Activated naive CD8-positive, alpha-beta T cell treated with anti-CD3 and anti-CD28 coated beads, Interleukin-2, amount 10 ng/mL, durations not matched to agents 7 days and 5 days (primary cell): ENCODE data around the gene USP11. TPM values are rescaled to one million over a fixed set of nuclear protein-coding genes. Genes with fewer than 3 reads are reported as not detected.

ENCODE experiments used
- ATAC-seq: fragments of 150-1000 bp; cut with Tn5 transposase; one replicate; pipeline ENCODE4 v1.10.0; 2021; ENCODE audit warnings: low read depth, moderate library complexity
- POLR2A ChIA-PET: fragments of 350-600 bp; sonication (Branson Sonifier 250); formaldehyde crosslinking; loops from one replicate; lab custom pipeline; 2021; ENCODE audit warnings: antibody characterized with exemption; lab: Charles Lee
- DNase-seq: peaks from one replicate; pipeline ENCODE4 v3.0.0; 2021
- H3K27ac Mint-ChIP-seq: one replicate; pipeline ENCODE4 v1.8.0; 2022; ENCODE audit warnings: mild to moderate bottlenecking, mixed read lengths
- H3K27me3 Mint-ChIP-seq: one replicate; pipeline ENCODE4 v1.8.0; 2022; ENCODE audit warnings: mild to moderate bottlenecking, moderate library complexity, mixed read lengths
- H3K36me3 Mint-ChIP-seq: one replicate; pipeline ENCODE4 v1.8.0; 2021; ENCODE audit warnings: mild to moderate bottlenecking, mixed read lengths
- H3K4me1 Mint-ChIP-seq: one replicate; pipeline ENCODE4 v1.8.0; 2021; ENCODE audit warnings: mixed read lengths
- H3K4me3 Mint-ChIP-seq: one replicate; pipeline ENCODE4 v1.8.0; 2022; ENCODE audit warnings: mild to moderate bottlenecking, moderate library complexity, mixed read lengths
- H3K9me3 Mint-ChIP-seq: one replicate; pipeline ENCODE4 v1.8.0; 2021; ENCODE audit warnings: mixed read lengths
- total RNA-seq, 2 experiments: library from RNA; stranded (reverse); gene quantifications; one replicate each; pipeline ENCODE4 v1.2.3, GENCODE V29; 2021

USP11 gene
- total RNA-seq = 100 to 1,000 TPM; 101 TPM

DNA sequence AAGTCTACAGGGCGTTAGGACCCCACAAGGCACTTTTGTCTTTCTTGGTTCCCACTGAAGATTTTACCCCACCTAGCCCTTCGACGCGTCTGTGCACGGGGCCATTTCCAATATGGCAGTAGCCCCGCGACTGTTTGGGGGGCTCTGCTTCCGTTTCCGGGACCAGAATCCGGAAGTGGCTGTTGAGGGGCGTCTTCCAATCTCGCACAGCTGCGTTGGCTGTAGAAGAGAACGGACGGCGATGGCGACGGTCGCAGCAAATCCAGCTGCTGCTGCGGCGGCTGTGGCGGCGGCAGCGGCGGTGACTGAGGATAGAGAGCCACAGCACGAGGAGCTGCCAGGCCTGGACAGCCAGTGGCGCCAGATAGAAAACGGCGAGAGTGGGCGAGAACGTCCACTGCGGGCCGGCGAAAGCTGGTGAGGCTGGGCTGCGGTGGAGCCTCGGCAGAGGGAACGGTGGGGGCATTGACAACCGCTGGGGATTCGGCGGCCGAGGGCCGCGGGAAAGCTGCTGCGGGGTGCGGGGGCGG lies at the start of gene USP11:
Gene USP11, plus strand, starts transcription at position 207 of the 530 bp plus-strand sequence. Its CDS starts 35 bp downstream, at position 242.
- ATAC-seq (peak; percentile 44), DNase-seq (peak; percentile 67)
- Mint-ChIP-seq H3K4me1 (peaks cover 13% of the 10 kb centered on the region), H3K27ac (peak within 1 kb of the TSS; percentile 99), H3K4me3 (peak within 1 kb of the TSS; percentile 96), H3K36me3 (peaks cover 14% of the 10 kb centered on the region), H3K9me3 (no peaks in the 10 kb centered on the region), H3K27me3 (no peaks in the 10 kb centered on the region)
- POLR2A ChIA-PET = interaction anchor here (0.6 to 3.4 kb wide), 12 partner anchors 13 to 416 kb away, joined by 3 to 49 read pairs (median 4); partner anchors contain the start of genes CDK16, NDUFB11 and RBM10

DNA sequence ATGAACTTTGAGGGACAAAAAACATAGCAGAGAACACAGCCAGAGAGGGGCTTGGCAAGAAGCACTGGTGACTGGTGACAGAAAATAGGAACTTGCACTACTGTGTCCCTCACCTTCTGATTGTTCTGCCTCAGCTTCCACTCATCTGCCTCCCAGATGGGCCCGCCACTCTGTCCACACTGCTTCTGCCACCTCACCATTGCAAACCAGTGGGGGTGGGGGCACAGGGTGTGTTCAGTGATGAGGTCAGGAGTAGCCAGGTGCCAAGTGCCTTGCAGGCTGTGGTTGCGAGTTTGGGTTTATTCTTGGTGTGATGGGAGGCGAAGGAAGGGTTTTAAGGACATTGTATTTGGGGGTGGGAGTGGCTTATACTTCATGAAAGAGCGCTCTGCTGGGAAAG lies 48.3 kb upstream of the USP11 start:
- POLR2A ChIA-PET = no interaction called here
- DNase-seq (no peak), ATAC-seq (no peak)
- no peak overlapping the region for H3K27ac Mint-ChIP-seq
- H3K27me3 Mint-ChIP-seq = no peaks in the 10 kb centered on the region
- H3K4me1 Mint-ChIP-seq = peaks cover 2% of the 10 kb centered on the region
- H3K9me3 Mint-ChIP-seq = no peaks in the 10 kb centered on the region
- H3K36me3 Mint-ChIP-seq = peaks cover 10% of the 10 kb centered on the region
- no peak overlapping the region for H3K4me3 Mint-ChIP-seq

DNA sequence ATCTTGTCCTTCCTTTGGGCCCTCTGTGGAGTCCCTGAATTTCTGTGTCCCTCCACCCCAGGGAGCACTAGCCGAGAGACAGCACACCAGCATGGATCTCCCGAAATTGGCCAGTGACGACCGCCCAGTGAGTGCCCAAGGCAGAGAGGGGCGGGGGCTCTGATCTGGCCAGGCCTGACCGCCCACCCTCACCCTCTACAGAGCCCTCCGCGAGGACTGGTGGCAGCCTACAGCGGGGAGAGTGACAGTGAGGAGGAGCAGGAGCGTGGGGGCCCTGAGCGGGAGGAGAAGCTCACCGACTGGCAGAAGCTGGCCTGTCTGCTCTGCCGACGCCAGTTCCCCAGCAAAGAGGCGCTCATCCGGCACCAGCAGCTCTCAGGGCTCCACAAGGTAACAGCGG lies 47.6 kb upstream of the USP11 start:
- POLR2A ChIA-PET = interaction anchor here (0.6 kb wide), 1 partner anchor 351 kb away, joined by 4 read pairs; no protein-coding TSS in a partner anchor
- H3K4me1 Mint-ChIP-seq = peaks cover 2% of the 10 kb centered on the region
- H3K27ac Mint-ChIP-seq = no peak overlapping the region
- H3K36me3 Mint-ChIP-seq = peaks cover 10% of the 10 kb centered on the region
- H3K4me3 Mint-ChIP-seq = no peak overlapping the region
- ATAC-seq (no peak), DNase-seq (no peak)
- H3K27me3 Mint-ChIP-seq = no peaks in the 10 kb centered on the region
- no peaks in the 10 kb centered on the region for H3K9me3 Mint-ChIP-seq

DNA sequence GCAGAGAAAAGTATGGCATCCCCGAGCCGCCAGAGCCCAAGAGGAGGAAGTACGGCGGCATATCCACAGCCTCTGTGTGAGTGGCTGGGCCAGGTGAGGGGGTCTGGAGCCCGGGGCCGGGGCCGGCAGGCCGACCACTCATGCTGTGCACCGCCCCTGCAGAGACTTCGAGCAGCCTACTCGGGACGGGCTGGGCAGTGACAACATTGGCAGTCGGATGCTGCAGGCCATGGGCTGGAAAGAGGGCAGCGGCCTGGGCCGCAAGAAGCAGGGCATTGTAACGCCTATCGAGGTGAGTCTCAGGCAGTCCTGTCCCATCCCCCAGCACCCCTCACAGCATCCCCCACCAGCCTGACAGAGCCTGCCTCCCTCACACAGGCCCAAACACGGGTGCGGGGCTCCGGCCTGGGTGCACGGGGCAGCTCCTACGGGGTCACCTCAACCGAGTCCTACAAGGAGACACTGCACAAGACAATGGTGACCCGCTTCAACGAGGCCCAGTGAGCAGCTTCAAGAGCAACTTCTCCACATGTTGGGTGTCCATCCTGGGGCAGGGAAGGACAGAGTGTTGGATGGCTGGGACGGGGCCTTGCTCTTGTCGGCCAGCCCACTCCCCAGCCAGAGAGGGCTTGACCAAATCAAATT lies 46.6 kb upstream of the USP11 start:
- Mint-ChIP-seq H3K27ac (no peak overlapping the region), H3K27me3 (no peaks in the 10 kb centered on the region), H3K4me3 (no peak overlapping the region), H3K4me1 (peaks cover 5% of the 10 kb centered on the region), H3K9me3 (no peaks in the 10 kb centered on the region), H3K36me3 (peaks cover 10% of the 10 kb centered on the region)
- ATAC-seq = no peak
- no peak for DNase-seq
- POLR2A ChIA-PET = no interaction called here

DNA sequence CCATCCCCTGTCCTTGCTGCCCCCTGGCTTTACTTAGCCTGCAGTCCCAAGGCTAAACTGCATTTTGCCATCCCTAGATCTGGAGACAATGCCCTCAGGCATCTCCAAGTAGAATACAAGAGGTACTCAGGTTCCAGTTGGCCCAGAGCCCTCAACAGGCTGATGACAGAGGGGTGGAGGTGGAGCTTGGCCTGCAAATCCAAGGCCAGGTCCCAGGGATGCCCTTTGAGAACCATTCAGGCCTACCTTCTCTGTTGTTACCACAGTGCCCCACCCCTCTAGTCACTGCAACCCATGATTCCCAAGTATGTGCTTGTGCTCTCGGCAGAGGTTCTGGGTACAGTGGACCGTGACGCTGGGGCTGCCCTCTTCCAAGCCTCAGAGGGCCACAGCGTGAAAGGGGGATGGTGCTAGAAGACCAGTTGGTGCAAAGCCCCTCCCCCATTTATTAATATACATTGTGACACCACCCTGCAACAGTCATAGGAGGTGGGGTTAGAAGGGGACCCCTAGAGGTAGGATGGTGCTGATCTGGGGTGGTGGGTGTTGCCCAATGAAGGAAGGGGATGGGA lies 45.6 kb upstream of the USP11 start:
- Mint-ChIP-seq H3K27ac (no peak overlapping the region), H3K9me3 (no peaks in the 10 kb centered on the region), H3K4me3 (no peak overlapping the region), H3K4me1 (peaks cover 5% of the 10 kb centered on the region), H3K36me3 (peaks cover 10% of the 10 kb centered on the region), H3K27me3 (no peaks in the 10 kb centered on the region)
- no peak for ATAC-seq
- POLR2A ChIA-PET = no interaction called here
- no peak for DNase-seq

DNA sequence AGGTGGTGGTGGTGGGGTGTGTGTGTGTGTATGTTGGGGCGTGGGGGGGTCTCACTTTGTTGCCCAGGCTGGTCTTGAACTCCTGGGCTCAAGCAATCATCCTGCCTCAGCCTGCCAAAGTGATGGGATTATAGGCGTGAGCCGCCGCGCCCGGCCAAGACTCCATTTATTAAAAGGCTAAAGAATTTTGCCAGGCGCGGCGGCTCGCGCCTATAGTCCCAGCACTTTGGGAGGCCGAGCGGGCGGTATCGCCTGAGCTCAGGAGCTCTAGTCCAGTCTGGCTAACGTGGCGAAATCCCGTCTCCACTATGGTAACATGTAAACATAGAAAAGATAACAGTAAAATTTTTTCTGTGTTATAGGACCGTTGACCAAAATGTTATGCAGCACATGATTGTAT lies 42.9 kb upstream of the USP11 start:
- Mint-ChIP-seq H3K27me3 (no peaks in the 10 kb centered on the region), H3K36me3 (peaks cover 8% of the 10 kb centered on the region), H3K9me3 (no peaks in the 10 kb centered on the region), H3K4me3 (no peak overlapping the region), H3K27ac (no peak overlapping the region), H3K4me1 (peaks cover 15% of the 10 kb centered on the region)
- no peak for ATAC-seq
- POLR2A ChIA-PET = interaction anchor here (2.2 to 2.9 kb wide), 2 partner anchors 43 to 45 kb away, joined by 11 to 31 read pairs; partner anchors contain the start of genes NDUFB11, RBM10 and USP11
- DNase-seq = no peak

DNA sequence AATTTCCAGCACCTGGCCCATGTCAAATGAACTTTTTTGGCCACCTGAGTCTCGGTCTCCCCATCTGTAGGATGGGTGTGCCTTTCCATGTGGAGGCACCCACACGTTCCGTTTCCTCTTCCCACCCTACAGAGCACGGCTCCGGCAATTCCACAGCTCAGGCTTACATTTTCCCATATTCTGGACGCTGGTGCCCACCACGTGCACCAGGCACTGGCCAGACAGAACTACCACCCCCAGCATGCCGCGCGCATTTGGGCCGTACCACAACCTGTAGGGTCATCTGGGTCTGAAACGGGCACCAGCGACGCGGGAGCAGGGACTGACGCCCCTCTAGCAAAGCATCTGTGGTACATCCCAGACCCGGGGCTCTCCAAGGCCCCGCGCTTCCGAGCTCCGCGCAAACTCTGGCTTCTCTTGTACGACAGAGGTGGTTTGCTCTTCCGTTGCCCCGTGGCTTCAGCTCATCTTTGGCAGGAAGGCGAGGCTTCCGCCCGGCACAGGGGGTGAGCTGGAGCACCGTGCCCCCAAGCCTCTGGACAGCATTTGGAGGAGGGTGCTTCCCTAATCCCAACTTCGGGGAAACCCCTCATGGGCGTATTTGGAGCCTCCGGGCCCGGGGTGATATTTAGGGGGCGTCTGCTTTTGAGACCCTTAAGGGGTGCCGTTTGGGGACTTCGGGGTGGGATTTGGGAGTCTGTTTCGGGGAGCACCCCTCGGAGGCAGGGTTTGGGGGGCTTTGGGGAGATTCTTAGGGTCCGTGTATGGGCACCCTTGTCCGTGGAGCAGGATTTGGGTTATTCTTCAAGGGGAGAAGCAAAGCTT lies 42.2 kb upstream of the USP11 start:
- peak overlapping the region; percentile 95 for H3K27ac Mint-ChIP-seq
- no peaks in the 10 kb centered on the region for H3K27me3 Mint-ChIP-seq
- peaks cover 6% of the 10 kb centered on the region for H3K36me3 Mint-ChIP-seq
- peak overlapping the region; percentile 90 for H3K4me3 Mint-ChIP-seq
- POLR2A ChIA-PET = interaction anchor here (1.1 to 2.9 kb wide), 5 partner anchors 28 to 328 kb away, joined by 3 to 31 read pairs (median 11); partner anchors contain the start of genes CDK16, NDUFB11, RBM10 and USP11
- no peaks in the 10 kb centered on the region for H3K9me3 Mint-ChIP-seq
- ATAC-seq (peak; percentile 78), DNase-seq (peak; percentile 75)
- peaks cover 20% of the 10 kb centered on the region for H3K4me1 Mint-ChIP-seq

DNA sequence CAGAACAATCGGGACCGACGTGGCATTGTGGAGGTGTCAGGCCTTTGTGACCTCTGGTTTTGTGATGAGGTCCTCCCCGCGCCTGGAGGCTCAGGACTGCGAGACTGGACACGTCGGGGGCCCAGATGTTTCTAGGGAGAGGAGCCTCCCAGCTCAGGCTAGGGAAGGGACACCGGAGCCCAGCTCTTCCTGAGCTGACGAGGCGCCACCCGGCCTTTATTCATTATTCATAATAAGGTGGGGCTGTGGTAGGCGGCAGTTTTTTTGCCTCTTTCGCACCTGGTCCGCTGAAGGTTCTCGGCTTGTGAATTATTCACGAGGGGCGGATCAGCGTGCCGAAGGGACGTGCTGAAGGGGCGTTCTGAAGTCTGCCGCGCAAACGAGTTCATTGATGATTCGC lies 41.5 kb upstream of the USP11 start:
- H3K27me3 Mint-ChIP-seq = no peaks in the 10 kb centered on the region
- ATAC-seq (peak; percentile 8), DNase-seq (peak; percentile 54)
- POLR2A ChIA-PET = interaction anchor here (1.0 to 2.9 kb wide), 6 partner anchors 27 to 332 kb away, joined by 3 to 31 read pairs (median 8); partner anchors contain the start of genes CDK16, NDUFB11, RBM10 and USP11
- H3K9me3 Mint-ChIP-seq = no peaks in the 10 kb centered on the region
- peaks cover 26% of the 10 kb centered on the region for H3K4me1 Mint-ChIP-seq
- H3K27ac Mint-ChIP-seq = peak overlapping the region; percentile 95
- H3K36me3 Mint-ChIP-seq = peaks cover 9% of the 10 kb centered on the region
- H3K4me3 Mint-ChIP-seq = peak overlapping the region; percentile 90

DNA sequence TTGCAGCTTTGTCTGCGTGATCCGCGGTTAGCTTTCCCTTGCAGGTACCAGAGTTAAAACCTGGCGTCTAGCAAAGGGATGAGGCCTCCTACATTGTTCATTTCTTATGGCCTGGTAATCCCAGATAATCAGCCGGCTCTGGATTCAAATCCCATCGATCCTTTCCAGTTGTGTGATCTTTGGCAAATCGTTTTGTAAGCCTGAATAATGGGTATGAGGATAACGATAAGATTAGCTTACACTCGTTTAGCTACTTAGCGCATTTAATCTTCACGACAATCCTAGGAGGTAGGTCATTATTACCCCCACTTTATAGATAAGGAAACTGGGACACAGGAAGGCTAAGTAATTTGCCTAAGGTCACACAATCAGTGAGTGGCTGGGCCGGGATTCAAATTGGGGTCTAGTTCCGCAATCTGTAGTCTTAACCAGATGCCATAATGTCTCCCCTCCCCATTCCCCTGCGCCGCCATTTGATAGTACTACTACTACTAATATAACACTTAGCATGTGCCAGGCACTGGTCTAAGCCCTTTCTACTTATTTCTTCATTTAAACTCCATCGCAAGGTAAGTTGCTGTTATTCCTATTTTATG lies 40.9 kb upstream of the USP11 start:
- no peak for ATAC-seq
- no peak for DNase-seq
- POLR2A ChIA-PET = interaction anchor here (1.0 to 2.9 kb wide), 5 partner anchors 26 to 332 kb away, joined by 3 to 31 read pairs (median 11); partner anchors contain the start of genes CDK16, NDUFB11, RBM10 and USP11
- Mint-ChIP-seq H3K27me3 (no peaks in the 10 kb centered on the region), H3K27ac (peak overlapping the region; percentile 95), H3K4me1 (peaks cover 32% of the 10 kb centered on the region), H3K36me3 (peaks cover 7% of the 10 kb centered on the region), H3K9me3 (no peaks in the 10 kb centered on the region), H3K4me3 (peak overlapping the region; percentile 90)

DNA sequence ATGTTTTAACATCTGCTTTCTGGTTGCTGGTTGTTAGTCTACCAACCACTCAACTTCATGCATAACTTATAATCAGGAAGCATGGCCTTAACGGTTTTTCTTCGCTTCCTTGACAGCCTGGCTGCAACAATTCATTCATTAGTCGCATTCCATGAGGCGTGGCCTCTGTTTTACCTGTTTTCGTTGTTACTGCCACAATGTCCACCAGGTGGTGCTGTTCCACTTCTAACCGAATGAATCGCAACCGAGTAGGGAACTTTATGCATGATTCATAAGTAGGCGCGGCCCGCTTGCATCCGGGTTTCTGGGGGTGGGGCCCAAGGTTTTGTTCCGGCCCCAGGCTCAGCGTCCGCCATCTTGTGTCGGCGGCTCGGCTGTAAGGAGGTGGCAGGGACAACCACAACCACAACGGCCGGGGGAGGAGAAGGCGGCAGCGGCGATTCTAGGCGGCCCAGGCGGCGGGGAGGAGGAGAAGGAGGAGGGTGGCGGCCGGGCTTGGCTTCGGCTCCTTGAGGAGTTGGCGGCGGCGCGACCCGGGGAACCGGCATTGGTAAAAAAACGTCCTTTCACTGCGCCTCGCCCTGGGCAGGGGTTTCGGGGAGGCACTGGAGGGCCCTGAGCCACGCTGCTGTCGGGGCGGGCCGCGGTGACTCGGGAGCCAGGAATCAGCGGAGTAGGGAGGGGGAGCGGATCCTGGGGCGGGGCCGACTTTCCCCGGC lies 39.2 kb upstream of the USP11 start, which contains the start of gene UBA1:
Gene UBA1, plus strand, starts transcription at position 355 of the 719 bp plus-strand sequence. CDS start 4,974 bp downstream, outside the sequence.
- no peaks in the 10 kb centered on the region for H3K9me3 Mint-ChIP-seq
- DNase-seq (peak; percentile 81), ATAC-seq (peak; percentile 67)
- H3K4me3 Mint-ChIP-seq = peak within 1 kb of the TSS; percentile 95
- POLR2A ChIA-PET = interaction anchor here (0.8 to 1.1 kb wide), 3 partner anchors 189 to 330 kb away, joined by 3 read pairs; no protein-coding TSS in a partner anchor
- no peaks in the 10 kb centered on the region for H3K27me3 Mint-ChIP-seq
- peaks cover 37% of the 10 kb centered on the region for H3K4me1 Mint-ChIP-seq
- H3K27ac Mint-ChIP-seq = peak within 1 kb of the TSS; percentile 98
- peaks cover 7% of the 10 kb centered on the region for H3K36me3 Mint-ChIP-seq

DNA sequence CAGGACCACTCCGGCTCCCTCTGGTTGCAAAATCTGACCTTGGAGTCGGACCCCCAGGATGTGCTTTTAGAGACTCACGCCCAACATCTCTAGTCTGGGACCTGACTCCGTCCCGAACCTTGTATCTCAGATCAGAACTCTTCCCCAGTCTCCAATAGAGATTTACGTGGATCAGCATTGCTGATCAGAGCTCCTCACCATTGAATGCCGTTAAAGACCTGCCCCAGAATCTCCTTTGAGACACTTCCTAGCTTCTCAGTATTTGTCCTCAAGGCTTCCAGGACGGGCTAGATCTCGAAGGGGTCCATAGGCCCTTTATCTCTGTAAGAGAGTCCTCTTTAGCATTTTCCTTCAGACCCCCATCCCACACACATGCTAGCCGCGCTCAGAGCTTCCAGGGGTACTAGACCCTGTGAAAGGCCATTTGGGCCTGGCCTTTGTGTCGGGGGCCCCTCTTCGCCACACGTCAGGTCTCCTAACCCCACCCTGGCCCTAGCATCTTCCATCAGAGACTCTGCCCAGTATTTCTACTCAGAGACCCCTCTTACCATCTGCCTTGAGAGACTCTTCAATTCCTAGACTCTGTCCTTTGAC lies 38.5 kb upstream of the USP11 start:
- Mint-ChIP-seq H3K27ac (peak overlapping the region; percentile 98), H3K4me3 (peak overlapping the region; percentile 95), H3K27me3 (no peaks in the 10 kb centered on the region), H3K36me3 (peaks cover 8% of the 10 kb centered on the region), H3K9me3 (no peaks in the 10 kb centered on the region), H3K4me1 (peaks cover 37% of the 10 kb centered on the region)
- ATAC-seq (no peak), DNase-seq (no peak)
- POLR2A ChIA-PET = interaction anchor here (0.8 to 1.0 kb wide), 2 partner anchors 190 to 329 kb away, joined by 3 read pairs; no protein-coding TSS in a partner anchor
